Activated naive CD4-positive, alpha-beta T cell treated with anti-CD3 and anti-CD28 coated beads, Interleukin-2, amount 50 U/mL, for 72 hours (primary cell): Measurements from ENCODE around the gene STARD13. TPM values are rescaled to one million over a fixed set of nuclear protein-coding genes. Genes with fewer than 3 reads are reported as not detected.
A peak's percentile ranks its signal among the peaks of the same experiment; 100 is the strongest.

Experiments
- ATAC-seq, 2 donors: fragments of 150-1000 bp; cut with Tn5 transposase; 2 replicates each; pipeline ENCODE4 v1.10.0; 2021; ENCODE audit warnings: mild to moderate bottlenecking in 2 of 2, moderate library complexity in 2 of 2
- DNase-seq, 2 donors: peaks; one replicate each; pipeline ENCODE4 v3.0.0; 2021 to 2022; ENCODE audit warnings: low spot score in 2 of 2
- H3K27ac Mint-ChIP-seq, 2 donors: one replicate each; pipeline ENCODE4 v1.8.0; 2022; ENCODE audit warnings: mild to moderate bottlenecking in 2 of 2, mixed read lengths in 2 of 2
- H3K36me3 Mint-ChIP-seq, 2 donors: one replicate each; pipeline ENCODE4 v1.8.0; 2022; ENCODE audit warnings: mixed read lengths in 2 of 2
- H3K9me3 Mint-ChIP-seq, 2 donors: one replicate each; pipeline ENCODE4 v1.8.0; 2022; ENCODE audit warnings: mixed read lengths in 2 of 2
- total RNA-seq, 2 donors: library from RNA; stranded (reverse); gene quantifications; one replicate each; pipeline ENCODE4 v1.2.3, GENCODE V29; 2022

STARD13 gene
- total RNA-seq, 2 donors from 2014 or later, result 0.50 to 1.3 TPM

DNA sequence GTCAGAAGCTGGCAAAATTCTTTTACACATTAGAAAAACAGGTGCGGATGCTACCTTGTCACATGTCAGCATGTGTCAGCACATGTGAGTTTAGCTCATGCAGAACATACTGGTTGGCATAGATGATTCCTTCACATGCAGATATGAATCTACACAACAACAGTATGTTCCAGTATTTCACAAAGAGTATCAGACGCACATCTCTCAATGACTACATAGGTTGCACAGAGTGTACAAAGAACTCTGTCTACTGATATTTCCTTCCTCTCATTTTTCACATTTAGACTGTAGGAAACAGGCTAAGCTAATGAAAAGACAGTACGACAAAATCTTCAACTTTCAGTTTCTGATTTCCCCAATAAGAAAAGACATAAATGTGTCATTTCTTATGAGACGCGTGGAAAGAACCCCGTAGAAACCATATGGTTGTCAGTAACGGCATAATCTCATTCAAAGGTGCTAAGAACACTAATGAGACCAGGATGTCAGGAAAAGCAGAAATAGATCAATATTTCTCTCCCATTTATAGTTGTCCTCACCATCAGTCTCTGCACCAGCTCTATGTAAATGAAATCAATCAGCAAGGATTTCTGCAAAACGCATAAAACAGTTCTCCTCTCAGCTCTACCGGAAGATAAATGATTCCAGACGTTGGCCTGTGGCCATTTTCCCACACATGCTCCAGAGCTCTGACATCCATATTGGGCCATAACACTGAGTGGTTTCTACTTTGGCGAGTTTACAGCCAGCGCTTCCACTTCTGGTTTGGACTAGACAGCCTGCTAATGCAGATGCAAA is 81.2 kb downstream of the STARD13 start:
- Mint-ChIP-seq H3K27ac (no peak overlapping the region), H3K36me3 (no peaks in the 10 kb centered on the region), H3K9me3 (peaks cover 0 to 6% of the 10 kb centered on the region in 2 donors)
- ATAC-seq (peak; percentile 16 to 89), DNase-seq (no peak)

DNA sequence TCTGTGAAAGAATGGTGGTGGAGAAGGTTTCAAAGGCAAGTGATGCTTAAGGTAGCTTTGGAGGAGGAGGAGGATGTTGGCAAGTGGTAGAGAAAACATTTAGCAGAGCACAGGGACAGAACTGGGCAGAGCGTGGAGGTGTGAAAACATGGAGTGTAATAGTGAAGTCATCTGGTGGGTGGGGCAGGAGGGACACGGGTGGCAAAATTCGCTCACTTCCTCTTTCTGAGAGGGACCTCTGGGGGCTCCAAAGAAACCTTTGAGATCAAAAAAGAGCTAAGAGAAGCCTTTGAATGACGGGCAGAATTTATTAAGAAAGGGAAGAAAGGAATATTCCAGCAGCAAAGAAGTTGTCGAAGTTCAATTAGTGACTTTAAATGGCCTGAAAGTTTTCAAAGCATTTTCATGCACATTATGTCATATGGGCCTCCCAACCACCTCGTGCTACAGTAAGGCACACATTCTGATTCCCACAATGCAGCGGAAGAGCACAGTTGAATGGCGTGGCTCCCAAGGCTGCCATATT is 82.8 kb downstream of the STARD13 start:
- DNase-seq (no peak), ATAC-seq (no peak)
- no peak overlapping the region for H3K27ac Mint-ChIP-seq
- peaks cover 0 to 6% of the 10 kb centered on the region in 2 donors for H3K9me3 Mint-ChIP-seq
- H3K36me3 Mint-ChIP-seq, result no peaks in the 10 kb centered on the region

DNA sequence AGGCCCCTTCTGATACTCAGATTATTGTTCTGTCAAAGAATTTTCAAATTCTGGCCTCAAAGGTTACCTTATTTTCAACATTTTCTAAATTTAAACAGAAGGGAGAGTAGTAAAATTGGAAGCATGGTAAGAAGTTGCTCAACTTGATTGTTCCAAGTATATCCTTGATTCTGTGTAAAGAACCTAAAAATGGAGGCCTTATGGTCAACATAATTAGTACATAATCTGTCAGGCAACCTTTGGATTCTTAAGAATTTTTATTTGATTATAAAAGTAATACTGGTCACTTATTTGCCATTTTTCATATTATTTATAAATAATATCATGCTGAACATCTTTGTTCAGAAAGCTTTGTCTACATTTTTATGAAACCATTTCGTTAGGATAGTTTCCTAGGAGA is 83.9 kb downstream of the STARD13 start:
- DNase-seq (no peak), ATAC-seq (no peak)
- Mint-ChIP-seq H3K9me3 (peaks cover 0 to 6% of the 10 kb centered on the region in 2 donors), H3K27ac (no peak overlapping the region), H3K36me3 (no peaks in the 10 kb centered on the region)

DNA sequence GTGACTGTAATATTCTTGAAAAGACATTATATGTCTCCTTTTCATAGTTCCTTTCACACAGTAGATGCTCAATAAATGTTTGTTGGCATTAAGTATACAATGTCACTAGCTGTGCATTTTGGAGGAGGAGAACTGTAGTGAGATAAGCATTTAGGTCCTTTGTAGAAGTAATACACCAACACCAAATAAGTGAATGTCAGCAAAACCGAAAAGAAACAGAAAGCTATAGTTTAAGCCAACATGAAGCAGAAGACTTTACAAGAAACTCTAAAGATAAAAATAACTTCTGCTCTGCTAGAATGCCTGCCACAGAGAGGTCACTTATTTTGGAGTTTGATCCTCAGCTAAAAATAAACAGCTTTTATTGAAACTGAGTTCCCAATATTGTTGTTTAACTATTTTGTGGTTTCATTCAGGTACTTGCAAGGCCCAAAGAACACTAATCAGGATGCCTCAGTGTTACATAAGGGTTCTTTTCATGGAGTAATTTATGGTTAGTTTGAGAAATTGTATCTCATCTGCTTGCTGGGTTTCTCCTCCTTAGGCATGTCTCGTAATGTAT is 86.2 kb downstream of the STARD13 start:
- H3K36me3 Mint-ChIP-seq, result no peaks in the 10 kb centered on the region
- DNase-seq (no peak), ATAC-seq (no peak)
- H3K9me3 Mint-ChIP-seq, result peaks cover 0 to 6% of the 10 kb centered on the region in 2 donors
- no peak overlapping the region for H3K27ac Mint-ChIP-seq

DNA sequence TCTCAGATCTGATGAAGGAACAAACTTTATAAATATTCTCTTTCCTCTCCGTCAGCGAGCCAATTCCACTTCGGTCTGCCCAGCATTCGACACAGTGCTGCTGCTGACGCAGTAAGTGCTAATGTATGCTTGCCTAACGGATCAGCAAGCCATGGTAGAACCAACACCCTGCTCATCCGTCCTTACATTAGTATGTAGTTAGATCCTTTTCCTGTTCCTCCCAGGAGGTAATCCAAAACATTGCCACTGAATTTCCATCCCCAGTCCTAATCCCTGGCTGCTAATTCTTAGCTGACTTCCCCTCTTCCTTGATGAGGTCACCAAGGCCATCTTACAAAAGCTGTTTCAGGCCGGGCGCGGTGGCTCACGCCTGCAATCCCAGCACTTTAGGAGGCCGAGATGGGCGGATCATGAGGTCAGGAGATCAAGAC is 88.0 kb downstream of the STARD13 start:
- Mint-ChIP-seq H3K27ac (no peak overlapping the region), H3K9me3 (peaks cover 0 to 11% of the 10 kb centered on the region in 2 donors), H3K36me3 (no peaks in the 10 kb centered on the region)
- ATAC-seq (no peak), DNase-seq (no peak)

DNA sequence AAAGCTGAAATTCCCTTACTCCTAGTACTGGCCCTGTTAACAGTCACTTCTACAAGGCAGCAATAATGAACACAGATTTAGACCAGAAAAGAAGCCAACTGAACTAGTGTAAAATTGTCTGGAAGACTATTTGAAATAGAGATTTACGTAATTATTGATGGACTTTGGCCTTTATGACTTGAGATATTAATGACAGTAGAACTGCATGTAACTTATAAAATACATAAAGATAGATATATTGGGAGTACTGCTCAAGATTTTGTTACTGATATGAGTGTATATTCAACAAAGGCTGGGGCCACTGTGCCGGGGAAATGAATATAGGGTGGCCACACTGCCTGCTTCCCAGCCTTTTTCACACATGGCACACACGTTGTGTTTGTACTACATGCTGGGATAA is 88.8 kb downstream of the STARD13 start:
- ATAC-seq (no peak), DNase-seq (no peak)
- Mint-ChIP-seq H3K9me3 (peaks cover 0 to 6% of the 10 kb centered on the region in 2 donors), H3K27ac (no peak overlapping the region), H3K36me3 (no peaks in the 10 kb centered on the region)

DNA sequence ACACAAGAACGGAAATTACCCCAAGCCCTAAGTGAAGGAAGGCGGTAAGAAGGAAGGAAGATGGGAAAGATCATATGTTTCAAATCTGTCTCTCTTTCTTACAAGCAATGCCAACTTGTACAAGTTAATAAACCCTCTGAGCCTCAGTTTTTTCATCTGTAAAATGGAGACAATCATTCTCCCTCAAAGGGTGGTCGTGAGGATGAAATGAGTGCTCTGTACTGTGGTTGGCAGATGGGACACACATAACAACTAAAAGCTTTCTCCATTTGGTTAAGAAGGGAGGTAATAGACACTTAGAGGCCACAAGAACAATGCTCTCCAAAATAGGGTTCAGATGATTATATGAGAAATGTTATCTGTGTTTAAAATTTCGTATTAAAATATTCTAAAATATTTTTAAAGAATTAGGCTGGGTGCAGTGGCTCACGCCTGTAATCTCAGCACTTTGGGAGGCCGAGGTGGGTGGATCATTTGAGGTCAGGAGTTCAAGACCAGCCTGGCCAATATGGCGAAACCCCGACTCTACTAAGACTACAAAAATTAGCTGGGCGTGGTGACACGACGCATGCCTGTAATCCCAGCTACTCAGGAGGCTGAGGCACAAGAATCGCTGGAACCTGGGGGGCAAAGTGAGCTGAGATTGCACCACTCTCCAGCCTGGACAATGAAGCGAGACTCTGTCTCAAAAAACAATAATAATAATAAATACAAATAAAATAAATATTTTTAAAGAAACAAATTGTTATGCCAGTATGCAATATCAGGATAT is 89.7 kb downstream of the STARD13 start:
- Mint-ChIP-seq H3K9me3 (peaks cover 0 to 6% of the 10 kb centered on the region in 2 donors), H3K27ac (no peak overlapping the region)

DNA sequence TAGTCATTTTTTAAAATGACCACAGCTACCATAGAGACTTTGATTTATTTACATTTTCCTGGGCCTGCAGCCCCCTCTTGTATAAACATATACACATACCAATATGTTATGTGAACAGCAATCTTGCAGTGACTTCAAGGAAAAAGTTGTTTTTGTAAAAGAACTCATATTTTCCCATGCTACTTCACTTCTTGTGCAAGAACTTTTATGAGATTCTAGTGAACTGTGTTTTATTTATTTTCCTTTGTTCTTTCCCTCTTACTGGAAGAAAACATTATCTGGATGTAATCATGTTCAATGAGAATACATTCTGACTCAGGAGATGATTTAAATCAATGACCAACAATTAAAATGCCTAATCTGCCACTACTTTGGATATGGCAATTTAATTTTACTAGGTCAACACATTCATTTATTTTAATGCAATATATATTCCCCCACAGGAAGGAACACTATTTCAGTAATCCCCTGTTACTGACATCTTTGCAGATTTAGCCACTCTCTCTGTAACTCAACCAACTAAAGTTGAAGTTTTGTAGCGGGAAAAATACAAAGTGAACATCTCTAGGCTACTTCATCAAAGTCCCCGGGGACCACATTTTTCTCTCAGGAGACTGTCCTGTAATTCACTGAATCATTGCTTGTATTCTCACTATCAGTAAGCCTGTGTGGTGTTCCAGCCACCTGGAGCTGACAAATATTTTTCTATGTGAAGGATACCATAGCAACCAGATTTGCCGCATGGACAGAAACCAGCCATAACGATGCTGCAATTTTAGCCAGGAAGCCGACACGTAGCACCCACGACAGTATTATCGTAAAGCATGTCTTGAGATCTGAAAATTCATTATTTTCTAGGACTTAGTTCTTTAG is 90.5 kb downstream of the STARD13 start:
- Mint-ChIP-seq H3K36me3 (no peaks in the 10 kb centered on the region), H3K27ac (no peak overlapping the region), H3K9me3 (peaks cover 0 to 6% of the 10 kb centered on the region in 2 donors)
- ATAC-seq, result peak in 1 of 2 donors; percentile 37
- DNase-seq, result no peak

More for the DNA sequence above, 89.7 kb downstream of the STARD13 start:
- H3K36me3 Mint-ChIP-seq, result no peaks in the 10 kb centered on the region
- ATAC-seq, result no peak
- DNase-seq, result no peak

DNA sequence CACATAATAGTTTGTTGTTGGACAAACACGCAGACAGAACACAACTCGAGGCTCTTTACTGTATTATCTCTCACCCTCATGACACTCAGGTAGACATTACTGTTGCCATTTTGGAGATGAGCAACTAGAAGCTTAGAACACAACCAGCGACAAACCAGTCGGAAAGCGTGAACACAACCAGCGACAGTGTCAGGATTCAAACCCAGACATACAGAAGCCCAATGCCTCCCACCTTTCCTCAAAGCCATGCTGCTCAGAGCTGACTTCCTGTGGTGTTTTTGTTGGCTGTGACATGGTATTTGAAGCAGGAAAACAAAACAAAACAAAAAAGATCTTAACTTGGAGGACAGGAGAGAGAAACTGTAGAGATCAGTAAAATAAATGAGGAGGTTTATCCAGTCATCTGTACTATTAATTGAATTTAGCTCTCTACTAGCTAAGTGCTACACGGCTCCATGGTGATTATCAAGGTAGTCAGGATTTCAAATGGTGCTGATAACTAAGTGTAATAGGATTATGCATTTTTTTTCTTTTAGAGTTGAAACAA is 92.1 kb downstream of the STARD13 start:
- H3K9me3 Mint-ChIP-seq, result peaks cover 0 to 6% of the 10 kb centered on the region in 2 donors
- H3K27ac Mint-ChIP-seq, result no peak overlapping the region
- H3K36me3 Mint-ChIP-seq, result no peaks in the 10 kb centered on the region
- ATAC-seq (peak in 1 of 2 donors; percentile 53), DNase-seq (no peak)

DNA sequence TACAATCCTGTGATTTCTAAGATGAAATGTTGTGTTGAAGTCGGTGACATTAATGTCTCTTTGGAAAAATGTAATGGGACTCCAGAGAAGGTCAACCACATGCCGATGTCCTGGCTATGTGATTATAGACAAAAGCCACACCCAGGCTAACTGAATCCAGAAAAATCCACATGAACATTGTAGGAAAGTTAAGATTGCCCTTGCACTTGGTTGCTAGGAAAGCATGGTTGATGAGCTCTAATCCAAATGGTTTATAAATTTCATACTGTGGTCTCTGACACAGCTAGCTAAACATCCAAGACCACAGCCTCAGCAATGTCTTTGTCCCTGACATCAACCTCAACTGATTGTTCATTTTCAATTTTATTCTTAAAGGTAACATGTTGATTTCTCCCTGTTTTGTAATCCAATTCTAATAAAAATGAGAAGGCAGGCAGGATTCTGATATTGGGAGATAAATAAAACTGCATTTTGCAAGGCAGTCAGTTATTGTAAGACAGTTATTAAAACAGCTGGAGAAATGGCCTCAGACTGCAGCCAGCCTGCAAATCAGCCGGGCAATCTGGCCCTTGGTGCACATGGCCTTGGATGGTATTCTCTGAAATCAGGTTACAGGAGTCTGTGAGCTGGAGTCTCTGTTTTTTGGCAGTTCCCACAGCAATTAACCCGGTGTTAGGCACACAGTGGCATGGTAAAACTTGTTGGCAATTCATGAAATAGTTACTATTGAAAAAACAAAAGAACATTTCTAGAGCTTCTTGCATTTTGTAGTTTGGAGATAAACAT is 93.9 kb downstream of the STARD13 start:
- Mint-ChIP-seq H3K9me3 (peaks cover 0 to 6% of the 10 kb centered on the region in 2 donors), H3K36me3 (peaks cover 0 to 5% of the 10 kb centered on the region in 2 donors), H3K27ac (no peak overlapping the region)
- DNase-seq, result no peak
- no peak for ATAC-seq

DNA sequence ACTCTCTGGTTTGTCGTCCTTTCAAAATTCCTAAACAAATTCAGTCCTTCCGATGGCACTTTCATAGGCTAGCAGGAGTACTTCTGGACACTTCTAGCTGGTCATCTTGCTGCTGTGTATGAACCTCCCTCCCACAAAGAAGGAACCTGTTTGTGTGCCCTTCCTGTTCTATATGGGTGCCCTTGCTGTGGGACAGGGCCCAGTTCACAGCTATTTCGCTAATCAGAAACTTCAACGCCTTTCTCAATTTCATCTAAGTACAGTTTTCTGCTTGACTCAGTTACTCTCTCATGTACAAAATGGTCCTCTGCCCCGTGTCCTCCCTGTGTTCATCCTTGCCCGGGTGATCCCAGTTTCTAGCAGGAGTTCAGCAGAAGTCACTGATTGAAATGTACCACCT is 96.1 kb downstream of the STARD13 start:
- Mint-ChIP-seq H3K27ac (peak overlapping the region in 1 of 2 donors; percentile 3), H3K9me3 (peaks cover 0 to 6% of the 10 kb centered on the region in 2 donors), H3K36me3 (peaks cover 0 to 5% of the 10 kb centered on the region in 2 donors)
- DNase-seq, result no peak
- no peak for ATAC-seq

DNA sequence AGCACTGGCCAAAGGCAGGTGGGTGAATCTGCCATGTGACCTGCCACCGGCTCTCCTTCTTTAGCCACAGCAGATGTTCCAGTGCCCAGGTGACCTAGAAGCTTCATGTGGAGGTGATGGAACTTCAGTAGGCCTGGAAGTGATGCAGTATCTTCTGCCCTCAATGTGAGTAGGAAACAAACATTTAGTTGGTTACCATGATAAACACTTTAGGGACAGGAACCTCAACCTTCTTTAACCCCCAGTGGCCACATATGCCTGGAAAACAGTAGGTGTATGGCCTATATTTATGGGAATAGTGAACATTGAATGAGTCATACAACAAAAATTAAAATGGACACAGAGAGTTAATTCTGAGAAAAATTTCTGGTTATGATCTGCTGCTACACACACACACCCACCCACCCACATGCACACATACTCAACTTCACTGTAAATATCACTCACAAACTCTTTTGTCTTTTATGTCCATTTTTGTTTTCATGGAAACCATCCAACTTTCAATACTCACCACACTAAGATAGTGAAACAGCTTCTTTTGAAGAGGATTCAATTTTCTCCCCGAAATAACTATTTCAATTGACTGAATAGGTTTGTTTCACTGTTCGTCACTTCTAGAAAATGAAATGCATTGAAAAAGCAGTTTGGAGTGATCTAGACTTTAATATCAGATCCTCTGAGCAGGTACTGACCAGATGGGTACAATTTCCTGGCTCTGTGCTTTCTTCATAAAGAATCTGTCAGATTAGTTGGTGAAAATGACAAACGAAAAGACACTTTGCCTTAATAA is 97.3 kb downstream of the STARD13 start:
- H3K36me3 Mint-ChIP-seq, result peaks cover 0 to 5% of the 10 kb centered on the region in 2 donors
- H3K9me3 Mint-ChIP-seq, result peaks cover 0 to 3% of the 10 kb centered on the region in 2 donors
- DNase-seq, result no peak
- ATAC-seq, result peak in 1 of 2 donors; percentile 85
- H3K27ac Mint-ChIP-seq, result peak overlapping the region in 1 of 2 donors; percentile 96

DNA sequence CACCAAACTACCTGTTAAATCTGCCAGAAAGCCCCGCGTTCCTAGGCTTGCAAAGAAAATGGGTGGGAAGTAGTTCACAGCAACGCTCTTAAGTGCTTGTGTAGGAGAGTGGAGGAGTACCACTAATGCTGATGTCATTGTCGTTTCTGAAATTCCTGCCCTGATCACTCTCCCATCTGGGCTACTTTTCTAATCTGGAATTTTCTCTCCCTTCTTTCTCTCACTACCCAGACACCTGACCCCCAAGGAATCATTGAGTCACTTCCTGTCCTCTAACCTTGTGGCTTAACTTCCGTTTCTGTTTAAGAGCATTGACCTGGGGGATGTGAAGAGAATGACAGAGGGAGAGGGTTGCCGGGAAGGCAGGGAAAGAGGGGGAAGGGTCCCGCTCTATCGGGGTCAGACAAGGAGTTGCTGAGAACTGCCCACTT is 98.7 kb downstream of the STARD13 start:
- no peak for ATAC-seq
- H3K36me3 Mint-ChIP-seq, result peaks cover 0 to 5% of the 10 kb centered on the region in 2 donors
- peak overlapping the region; percentile 65 to 69 for H3K27ac Mint-ChIP-seq
- no peaks in the 10 kb centered on the region for H3K9me3 Mint-ChIP-seq
- DNase-seq, result no peak

DNA sequence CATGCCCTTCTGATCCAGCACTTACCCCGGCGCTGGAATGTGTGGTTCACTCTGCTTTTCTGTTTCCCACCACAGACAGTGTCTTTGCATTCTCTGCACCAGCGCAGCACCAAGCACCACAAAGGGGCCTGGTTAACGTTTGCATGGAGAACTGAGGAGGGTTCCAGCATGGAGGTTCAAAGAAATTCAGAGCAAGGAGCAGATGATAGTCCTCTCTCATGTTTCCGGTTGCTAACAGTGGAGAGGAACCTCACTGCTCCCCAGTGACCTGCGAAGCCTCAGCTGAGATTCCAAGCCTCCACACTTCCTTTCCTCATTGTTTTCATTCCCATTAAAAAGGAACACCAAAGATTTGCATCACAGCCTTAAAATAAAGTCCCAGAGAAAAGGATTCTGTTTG is 99.7 kb downstream of the STARD13 start:
- ATAC-seq, result no peak
- Mint-ChIP-seq H3K9me3 (no peaks in the 10 kb centered on the region), H3K36me3 (peaks cover 0 to 5% of the 10 kb centered on the region in 2 donors), H3K27ac (no peak overlapping the region)
- DNase-seq, result no peak
